SKM-1 (cell line): ENCODE measurements around the gene ABCA4.
"Not testable (repeated sequence)": the region's sequence is repeated elsewhere in the genome, so short reads cannot be mapped to it uniquely, and the experiment has no call there.

Experiments used
- DNase-seq: peaks from one replicate; lab custom pipeline; 2025; ENCODE audit not compliant: unreplicated experiment; lab: John Stamatoyannopoulos, UW

The ABCA4 gene

GRCh38 chr1:94120991-94121390 is at the start of gene ABCA4:
Gene ABCA4 (minus strand): TSS chr1:94121148. CDS start chr1:94121045, 103 bp downstream.
- no peak for DNase-seq

- no peak for DNase-seq
These were observed 48.2 kb upstream of the ABCA4 start for GRCh38 chr1:94169126-94169525.

GRCh38 chr1:94165843-94166242 is 44.9 kb upstream of the ABCA4 start:
- DNase-seq, result no peak

GRCh38 chr1:94164885-94165284 is 43.9 kb upstream of the ABCA4 start:
- not testable (repeated sequence) for DNase-seq

- not testable (repeated sequence) for DNase-seq
These were observed 43.2 kb upstream of the ABCA4 start for GRCh38 chr1:94164121-94164520.

- DNase-seq, result not testable (repeated sequence)
These were observed 42.3 kb upstream of the ABCA4 start for GRCh38 chr1:94163249-94163648.

- no peak for DNase-seq
These were observed 39.9 kb upstream of the ABCA4 start for GRCh38 chr1:94160811-94161210.

GRCh38 chr1:94156096-94156625 is 35.2 kb upstream of the ABCA4 start:
- no peak for DNase-seq

- DNase-seq, result no peak
These were observed 34.0 kb upstream of the ABCA4 start for GRCh38 chr1:94154989-94155388.

- no peak for DNase-seq
These were observed 32.2 kb upstream of the ABCA4 start for GRCh38 chr1:94153133-94153532.

GRCh38 chr1:94149166-94149565 is 28.2 kb upstream of the ABCA4 start:
- DNase-seq, result not testable (repeated sequence)

- no peak for DNase-seq
These were observed 25.3 kb upstream of the ABCA4 start for GRCh38 chr1:94146273-94146672.

GRCh38 chr1:94144836-94145235 is 23.9 kb upstream of the ABCA4 start:
- no peak for DNase-seq

- DNase-seq, result no peak
These were observed 22.8 kb upstream of the ABCA4 start for GRCh38 chr1:94143809-94144176.

GRCh38 chr1:94143173-94143808 is 22.3 kb upstream of the ABCA4 start:
- no peak for DNase-seq

- DNase-seq, result no peak
These were observed 21.6 kb upstream of the ABCA4 start for GRCh38 chr1:94142583-94142982.

- DNase-seq, result no peak
These were observed 21.1 kb upstream of the ABCA4 start for GRCh38 chr1:94142022-94142421.

- DNase-seq, result no peak
These were observed 11.2 kb upstream of the ABCA4 start for GRCh38 chr1:94132111-94132510.

- DNase-seq, result no peak
These were observed 10.1 kb upstream of the ABCA4 start for GRCh38 chr1:94130851-94131595.

- no peak for DNase-seq
These were observed 5.7 kb upstream of the ABCA4 start for GRCh38 chr1:94126651-94127050.

- DNase-seq, result no peak
These were observed 4.9 kb upstream of the ABCA4 start for GRCh38 chr1:94125551-94126514.
